ENCODE data around the gene PHLDB3.
A peak's percentile ranks its signal among the peaks of the same experiment; 100 is the strongest.

DNA sequence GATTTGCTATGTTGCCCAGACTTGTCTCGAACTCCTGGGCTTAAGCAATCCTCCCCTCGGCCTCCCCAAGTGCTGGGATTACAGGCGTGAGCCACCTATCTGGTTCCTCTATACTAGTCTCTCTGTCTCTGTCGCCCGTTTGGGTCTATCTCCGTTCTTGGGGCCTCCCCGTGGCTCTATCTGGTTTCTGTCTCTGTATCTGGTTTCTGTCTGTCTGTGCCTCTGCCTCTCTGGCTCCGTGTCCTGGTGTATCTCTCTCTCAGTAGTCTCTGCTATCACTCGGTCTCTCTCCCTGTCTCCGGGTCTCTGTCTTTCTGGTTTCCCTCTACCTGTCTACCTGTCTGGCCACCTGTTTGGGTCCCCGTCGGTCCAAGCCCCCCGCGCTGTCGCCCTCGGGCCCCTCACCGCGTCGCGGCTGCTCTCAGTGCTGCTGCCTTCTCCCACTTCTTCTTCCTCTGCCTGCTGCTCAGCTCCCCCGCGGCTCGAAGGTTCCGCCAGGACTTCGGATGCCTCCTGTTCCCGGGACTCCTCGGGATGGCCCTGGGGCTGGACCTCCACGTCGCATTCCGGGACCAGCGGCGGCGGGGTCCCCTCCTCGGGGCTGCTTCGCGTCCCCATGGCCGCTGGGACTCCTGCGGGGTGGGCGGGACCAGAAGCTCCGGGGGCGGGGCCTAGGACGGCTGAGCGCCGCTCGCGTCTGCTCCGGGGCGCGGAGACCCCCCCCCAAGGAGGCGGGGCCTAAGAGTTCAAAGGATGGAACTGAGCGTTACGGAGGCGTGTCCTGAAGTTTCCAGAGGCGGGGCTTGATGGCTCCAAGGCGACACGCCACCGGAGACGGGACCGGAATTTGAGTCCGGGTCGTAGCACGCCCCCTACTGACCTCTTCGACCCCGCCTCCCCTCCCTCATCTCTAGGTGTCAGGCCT is 783 bp downstream of the PHLDB3 start:
- TF ChIP-seq, protein P1, sequence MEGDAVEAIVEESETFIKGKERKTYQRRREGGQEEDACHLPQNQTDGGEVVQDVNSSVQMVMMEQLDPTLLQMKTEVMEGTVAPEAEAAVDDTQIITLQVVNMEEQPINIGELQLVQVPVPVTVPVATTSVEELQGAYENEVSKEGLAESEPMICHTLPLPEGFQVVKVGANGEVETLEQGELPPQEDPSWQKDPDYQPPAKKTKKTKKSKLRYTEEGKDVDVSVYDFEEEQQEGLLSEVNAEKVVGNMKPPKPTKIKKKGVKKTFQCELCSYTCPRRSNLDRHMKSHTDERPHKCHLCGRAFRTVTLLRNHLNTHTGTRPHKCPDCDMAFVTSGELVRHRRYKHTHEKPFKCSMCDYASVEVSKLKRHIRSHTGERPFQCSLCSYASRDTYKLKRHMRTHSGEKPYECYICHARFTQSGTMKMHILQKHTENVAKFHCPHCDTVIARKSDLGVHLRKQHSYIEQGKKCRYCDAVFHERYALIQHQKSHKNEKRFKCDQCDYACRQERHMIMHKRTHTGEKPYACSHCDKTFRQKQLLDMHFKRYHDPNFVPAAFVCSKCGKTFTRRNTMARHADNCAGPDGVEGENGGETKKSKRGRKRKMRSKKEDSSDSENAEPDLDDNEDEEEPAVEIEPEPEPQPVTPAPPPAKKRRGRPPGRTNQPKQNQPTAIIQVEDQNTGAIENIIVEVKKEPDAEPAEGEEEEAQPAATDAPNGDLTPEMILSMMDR (conservative IDR thresholded peaks at IDR 0.05; ENCODE audit: low read length): peak; percentile 50
- TF ChIP-seq EZH2phosphoT487 (IDR thresholded peaks at IDR 0.05; ENCODE audit: borderline replicate concordance): no peak

All from Loucy (cell line).